ENCODE measurements around the gene AGMO. TPM values are rescaled to one million over a fixed set of nuclear protein-coding genes. Genes with fewer than 3 reads are reported as not detected.

The AGMO gene
- total and polyA plus RNA-seq, 2 experiments from 2014 or later: 6.5 to 7.3 TPM

GRCh38 chr7:15577600-15577999 is 15.8 kb upstream of the AGMO start:
- Histone ChIP-seq H3K4me2 (no peak overlapping the region), H3K36me3 (replicated peaks; ENCODE audit: insufficient read depth, low read depth) (no peaks in the 10 kb centered on the region), H3K27me3 (no peaks in the 10 kb centered on the region), H3K27ac (no peak overlapping the region), H3K4me1 (ENCODE audit: insufficient read depth) (no peaks in the 10 kb centered on the region), H2AFZ (no peak overlapping the region), H3K9me2 (replicated peaks; ENCODE audit: insufficient read depth) (no peaks in the 10 kb centered on the region), H3K79me2 (no peaks in the 10 kb centered on the region), H3K4me3 (no peak overlapping the region), H3K9me3 (ENCODE audit: low read depth) (no peaks in the 10 kb centered on the region), H4K20me1 (ENCODE audit: insufficient read depth, poor library complexity, severe bottlenecking) (no peaks in the 10 kb centered on the region)
- 95% methylated on average over 2 of the region's 2 CpGs for WGBS (ENCODE audit: low lambda C conversion rate, missing lambda C conversion rate)
- TF ChIP-seq, protein P1, sequence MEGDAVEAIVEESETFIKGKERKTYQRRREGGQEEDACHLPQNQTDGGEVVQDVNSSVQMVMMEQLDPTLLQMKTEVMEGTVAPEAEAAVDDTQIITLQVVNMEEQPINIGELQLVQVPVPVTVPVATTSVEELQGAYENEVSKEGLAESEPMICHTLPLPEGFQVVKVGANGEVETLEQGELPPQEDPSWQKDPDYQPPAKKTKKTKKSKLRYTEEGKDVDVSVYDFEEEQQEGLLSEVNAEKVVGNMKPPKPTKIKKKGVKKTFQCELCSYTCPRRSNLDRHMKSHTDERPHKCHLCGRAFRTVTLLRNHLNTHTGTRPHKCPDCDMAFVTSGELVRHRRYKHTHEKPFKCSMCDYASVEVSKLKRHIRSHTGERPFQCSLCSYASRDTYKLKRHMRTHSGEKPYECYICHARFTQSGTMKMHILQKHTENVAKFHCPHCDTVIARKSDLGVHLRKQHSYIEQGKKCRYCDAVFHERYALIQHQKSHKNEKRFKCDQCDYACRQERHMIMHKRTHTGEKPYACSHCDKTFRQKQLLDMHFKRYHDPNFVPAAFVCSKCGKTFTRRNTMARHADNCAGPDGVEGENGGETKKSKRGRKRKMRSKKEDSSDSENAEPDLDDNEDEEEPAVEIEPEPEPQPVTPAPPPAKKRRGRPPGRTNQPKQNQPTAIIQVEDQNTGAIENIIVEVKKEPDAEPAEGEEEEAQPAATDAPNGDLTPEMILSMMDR (IDR thresholded peaks at IDR 0.05; ENCODE audit: poor library complexity): no peak
- no peak for TF ChIP-seq EZH2 (IDR thresholded peaks at IDR 0.05; ENCODE audit: borderline replicate concordance)
- TF ChIP-seq EZH2phosphoT487 (IDR thresholded peaks at IDR 0.05; ENCODE audit: low read depth, severe bottlenecking, unreplicated experiment): no peak
- no peak for DNase-seq (ENCODE audit: low spot score)

DNA sequence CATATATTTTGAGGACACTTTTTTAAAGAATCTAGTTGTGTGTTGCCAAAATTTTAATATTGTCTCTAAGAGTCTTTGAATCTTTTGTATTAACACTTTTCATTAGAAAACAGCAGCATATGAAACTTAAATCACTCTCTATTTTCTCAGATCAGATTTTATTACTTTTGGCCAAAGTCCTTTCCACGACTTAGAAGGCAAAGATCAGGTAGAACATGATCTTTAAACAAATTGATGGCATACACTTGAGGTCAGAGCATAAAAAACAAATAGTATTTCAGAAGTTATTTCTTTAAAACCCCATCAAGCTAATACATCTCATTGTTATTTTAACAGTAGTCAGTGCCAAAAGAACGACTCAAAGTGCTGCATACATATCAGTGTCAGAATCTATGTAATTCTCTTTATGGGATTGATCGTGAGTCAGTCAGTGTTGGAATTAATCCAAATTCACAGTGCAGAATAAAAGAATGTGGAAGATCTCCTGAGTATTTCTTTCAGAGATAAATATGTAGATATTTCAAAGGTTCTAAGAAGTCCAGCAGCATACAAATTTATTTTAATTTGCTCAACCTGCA is 9.6 kb upstream of the AGMO start:
- no peak overlapping the region for H2AFZ ChIP-seq
- no peak overlapping the region for H3K4me2 ChIP-seq
- H3K27ac ChIP-seq: no peak overlapping the region
- TF ChIP-seq, protein P1 (IDR thresholded peaks at IDR 0.05; ENCODE audit: poor library complexity): no peak
- TF ChIP-seq EZH2phosphoT487 (IDR thresholded peaks at IDR 0.05; ENCODE audit: low read depth, severe bottlenecking, unreplicated experiment): no peak
- no peak for TF ChIP-seq EZH2 (IDR thresholded peaks at IDR 0.05; ENCODE audit: borderline replicate concordance)
- no peaks in the 10 kb centered on the region for H3K9me3 ChIP-seq (ENCODE audit: low read depth)
- H3K79me2 ChIP-seq: no peaks in the 10 kb centered on the region
- no peaks in the 10 kb centered on the region for H3K36me3 ChIP-seq (replicated peaks; ENCODE audit: insufficient read depth, low read depth)
- no peaks in the 10 kb centered on the region for H4K20me1 ChIP-seq (ENCODE audit: insufficient read depth, poor library complexity, severe bottlenecking)
- H3K4me3 ChIP-seq: no peak overlapping the region
- no peak for DNase-seq (ENCODE audit: low spot score)
- no peaks in the 10 kb centered on the region for H3K9me2 ChIP-seq (replicated peaks; ENCODE audit: insufficient read depth)
- H3K27me3 ChIP-seq: no peaks in the 10 kb centered on the region
- 38% methylated on average over 3 of the region's 3 CpGs for WGBS (ENCODE audit: low lambda C conversion rate, missing lambda C conversion rate)
- H3K4me1 ChIP-seq (ENCODE audit: insufficient read depth): no peaks in the 10 kb centered on the region

DNA sequence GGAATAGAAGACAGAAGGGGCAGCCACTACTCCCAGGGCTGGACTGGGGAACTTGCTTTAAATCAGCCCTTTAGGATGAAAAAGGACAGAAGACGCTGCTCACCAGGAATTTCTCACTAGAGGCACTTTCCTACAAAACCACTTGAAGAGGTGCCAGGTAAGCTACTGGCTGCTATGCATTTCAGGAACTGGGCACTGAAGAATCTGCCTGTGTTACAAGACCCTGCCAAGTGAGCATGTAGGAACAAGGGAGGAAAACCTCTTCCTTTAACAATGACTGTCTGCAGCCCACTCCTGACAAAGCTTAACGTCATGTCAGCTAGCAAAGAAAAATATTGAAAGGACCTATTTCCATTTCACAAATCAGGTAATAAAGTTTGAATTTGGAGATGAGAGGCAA is 5.8 kb upstream of the AGMO start:
- Histone ChIP-seq H3K4me2 (no peak overlapping the region), H3K9me3 (ENCODE audit: low read depth) (no peaks in the 10 kb centered on the region), H3K79me2 (no peaks in the 10 kb centered on the region), H3K4me1 (ENCODE audit: insufficient read depth) (no peaks in the 10 kb centered on the region), H3K4me3 (no peak overlapping the region), H3K27me3 (no peaks in the 10 kb centered on the region), H3K9me2 (replicated peaks; ENCODE audit: insufficient read depth) (no peaks in the 10 kb centered on the region), H3K27ac (no peak overlapping the region), H2AFZ (no peak overlapping the region), H3K36me3 (replicated peaks; ENCODE audit: insufficient read depth, low read depth) (no peaks in the 10 kb centered on the region), H4K20me1 (ENCODE audit: insufficient read depth, poor library complexity, severe bottlenecking) (no peaks in the 10 kb centered on the region)
- TF ChIP-seq EZH2 (IDR thresholded peaks at IDR 0.05; ENCODE audit: borderline replicate concordance): no peak
- TF ChIP-seq, protein P1 (IDR thresholded peaks at IDR 0.05; ENCODE audit: poor library complexity): no peak
- no peak for TF ChIP-seq EZH2phosphoT487 (IDR thresholded peaks at IDR 0.05; ENCODE audit: low read depth, severe bottlenecking, unreplicated experiment)
- DNase-seq (ENCODE audit: low spot score): no peak
- WGBS (ENCODE audit: low lambda C conversion rate, missing lambda C conversion rate): 59% methylated on average over 2 of the region's 2 CpGs

Measured in hepatocyte (in vitro differentiated cells).